HepG2 (cell line): Measurements from ENCODE around the gene MAPRE3. TPM values are rescaled to one million over a fixed set of nuclear protein-coding genes. Genes with fewer than 3 reads are reported as not detected.
A peak's percentile ranks its signal among the peaks of the same experiment; 100 is the strongest.

Experiments
- BRF2 ChIP-seq: sonication (generic); formaldehyde crosslinking; IDR thresholded peaks from 2 replicates; pipeline ENCODE4 v1.8.1; 2022; ENCODE audit warnings: mild to moderate bottlenecking, missing genetic modification reagents
- CBX2 ChIP-seq, 2 experiments: fragments of 200-600 bp in 1 of 2; sonication (generic); formaldehyde crosslinking in 1 of 2; IDR thresholded peaks; 2 replicates each; pipeline versions ENCODE4 v1.7.0 to v1.8.1; 2018 to 2022; ENCODE audit warnings: low read depth in 2 of 2, low read length in 1 of 2, mild to moderate bottlenecking in 1 of 2, missing genetic modification reagents in 1 of 2
- CC2D1A ChIP-seq: sonication (generic); formaldehyde crosslinking; IDR thresholded peaks from 2 replicates; pipeline ENCODE4 v1.8.1; 2023; ENCODE audit warnings: mild to moderate bottlenecking, missing genetic modification reagents
- KDM3A ChIP-seq: IDR thresholded peaks from 2 replicates; pipeline ENCODE4 v1.6.1; 2018; ENCODE audit warnings: low read depth, missing compliant biosample characterization
- KDM4B ChIP-seq: sonication (generic); formaldehyde crosslinking; IDR thresholded peaks from 2 replicates; pipeline ENCODE4 v1.4.0; 2020; ENCODE audit warnings: missing genetic modification reagents
- KDM6A ChIP-seq: IDR thresholded peaks from 2 replicates; pipeline ENCODE4 v1.6.1; 2016; ENCODE audit warnings: low read depth
- PAWR ChIP-seq: sonication (generic); formaldehyde crosslinking; IDR thresholded peaks from 2 replicates; pipeline ENCODE4 v1.4.0; 2020; ENCODE audit warnings: missing genetic modification reagents, mild to moderate bottlenecking, borderline replicate concordance
- STAT6 ChIP-seq: sonication (generic); formaldehyde crosslinking; IDR thresholded peaks from 2 replicates; pipeline ENCODE4 v1.4.0; 2020; ENCODE audit warnings: missing genetic modification reagents, mild to moderate bottlenecking, borderline replicate concordance
- ZMYM4 ChIP-seq: sonication (generic); formaldehyde crosslinking; IDR thresholded peaks from 2 replicates; pipeline ENCODE4 v1.8.1; 2023; ENCODE audit warnings: mild to moderate bottlenecking, missing genetic modification reagents
- ZNF10 ChIP-seq: sonication (generic); formaldehyde crosslinking; IDR thresholded peaks from 2 replicates; pipeline ENCODE4 v1.4.0; 2020; ENCODE audit warnings: mild to moderate bottlenecking, low read depth, missing genetic modification reagents, borderline replicate concordance
- ZNF33A ChIP-seq: sonication (generic); formaldehyde crosslinking; IDR thresholded peaks from 2 replicates; pipeline ENCODE4 v1.5.1; 2020; ENCODE audit warnings: missing genetic modification reagents, mild to moderate bottlenecking, moderate library complexity, borderline replicate concordance
- ZNF7 ChIP-seq: IDR thresholded peaks from 2 replicates; pipeline ENCODE4 v1.6.1; 2016; ENCODE audit warnings: missing biosample characterization, missing genetic modification reagents
- ZNF879 ChIP-seq: sonication (generic); formaldehyde crosslinking; IDR thresholded peaks from 2 replicates; pipeline ENCODE4 v1.8.1; 2023; ENCODE audit warnings: missing genetic modification reagents
- polyA plus RNA-seq, 8 experiments: library from polyadenylated mRNA; depleted of rRNA in 3 of 8; stranded (reverse) in 7 of 8; unstranded in 1 of 8; fragments of >200 nt; fragmentation: Illumina TruSeq in 4 of 8; extraction: Trizol in 4 of 8; gene quantifications; 2 replicates each; pipeline versions ENCODE4 v1.2.1 to v1.2.3, GENCODE V29; 2011 to 2016; ENCODE audit warnings: low read depth in 4 of 8, missing spikeins in 1 of 8, mixed read lengths in 1 of 8; ENCODE audit not compliant: insufficient read depth in 1 of 8
- total RNA-seq, 5 experiments: library from RNA; depleted of rRNA; stranded (reverse); fragments of >200 nt; fragmentation: Illumina TruSeq; extraction: Trizol; gene quantifications; 2 replicates each; pipeline ENCODE4 v1.2.3, GENCODE V29; 2016; ENCODE audit warnings: low read depth in 1 of 5
- TF ChIP-seq, protein P1 (sequence below): IDR thresholded peaks from 2 replicates; pipeline ENCODE4 v1.6.1; 2016; ENCODE audit warnings: low read depth
- TF ChIP-seq, protein P2 (sequence below): sonication (generic); formaldehyde crosslinking; conservative IDR thresholded peaks from 2 replicates; pipeline ENCODE4 v1.4.0; 2020; ENCODE audit warnings: missing genetic modification reagents
- TF ChIP-seq, protein P3 (sequence below): sonication (generic); formaldehyde crosslinking; IDR thresholded peaks from 2 replicates; pipeline ENCODE4 v1.5.0; 2020; ENCODE audit warnings: mild to moderate bottlenecking, missing genetic modification reagents
- TF ChIP-seq, protein P4 (sequence below): sonication (generic); formaldehyde crosslinking; IDR thresholded peaks from 2 replicates; pipeline ENCODE4 v1.5.0; 2020; ENCODE audit warnings: missing genetic modification reagents

The MAPRE3 gene
- total and polyA plus RNA-seq, 2 of the 13 experiments (the other 11 are each of a cell fraction or from before 2014, with no cell fraction given): 0.31 to 0.91 TPM

- TF ChIP-seq, protein P1, sequence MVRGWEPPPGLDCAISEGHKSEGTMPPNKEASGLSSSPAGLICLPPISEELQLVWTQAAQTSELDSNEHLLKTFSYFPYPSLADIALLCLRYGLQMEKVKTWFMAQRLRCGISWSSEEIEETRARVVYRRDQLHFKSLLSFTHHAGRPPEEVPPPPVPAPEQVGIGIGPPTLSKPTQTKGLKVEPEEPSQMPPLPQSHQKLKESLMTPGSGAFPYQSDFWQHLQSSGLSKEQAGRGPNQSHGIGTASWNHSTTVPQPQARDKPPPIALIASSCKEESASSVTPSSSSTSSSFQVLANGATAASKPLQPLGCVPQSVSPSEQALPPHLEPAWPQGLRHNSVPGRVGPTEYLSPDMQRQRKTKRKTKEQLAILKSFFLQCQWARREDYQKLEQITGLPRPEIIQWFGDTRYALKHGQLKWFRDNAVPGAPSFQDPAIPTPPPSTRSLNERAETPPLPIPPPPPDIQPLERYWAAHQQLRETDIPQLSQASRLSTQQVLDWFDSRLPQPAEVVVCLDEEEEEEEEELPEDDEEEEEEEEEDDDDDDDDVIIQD: no peak
- TF ChIP-seq STAT6 (no peak), ZNF879 (CRISPR knock-in tag) (peak; percentile 50; the same call in 1 of the 2 replicates), BRF2 (CRISPR knock-in tag) (no peak), KDM4B (CRISPR knock-in tag) (no peak), CBX2 (IDR thresholded peaks at IDR 0.05; ENCODE audit: low read depth, low read length) (no peak), CBX2 (CRISPR knock-in tag; IDR thresholded peaks at IDR 0.05; ENCODE audit: low read depth) (no peak), KDM3A (CRISPR knock-in tag) (peak; percentile 96), CC2D1A (peak; percentile 92), ZNF10 (CRISPR knock-in tag) (no peak), ZNF33A (CRISPR knock-in tag) (peak; percentile 66; the same call in 1 of the 2 replicates), PAWR (CRISPR knock-in tag) (no peak), ZMYM4 (CRISPR knock-in tag) (peak; percentile 71), KDM6A (CRISPR knock-in tag) (0 out of 2 replicates have a peak, but pooled peaks have one; percentile 34), ZNF7 (CRISPR knock-in tag) (0 out of 2 replicates have a peak, but pooled peaks have one; percentile 17)
- TF ChIP-seq, protein P2, sequence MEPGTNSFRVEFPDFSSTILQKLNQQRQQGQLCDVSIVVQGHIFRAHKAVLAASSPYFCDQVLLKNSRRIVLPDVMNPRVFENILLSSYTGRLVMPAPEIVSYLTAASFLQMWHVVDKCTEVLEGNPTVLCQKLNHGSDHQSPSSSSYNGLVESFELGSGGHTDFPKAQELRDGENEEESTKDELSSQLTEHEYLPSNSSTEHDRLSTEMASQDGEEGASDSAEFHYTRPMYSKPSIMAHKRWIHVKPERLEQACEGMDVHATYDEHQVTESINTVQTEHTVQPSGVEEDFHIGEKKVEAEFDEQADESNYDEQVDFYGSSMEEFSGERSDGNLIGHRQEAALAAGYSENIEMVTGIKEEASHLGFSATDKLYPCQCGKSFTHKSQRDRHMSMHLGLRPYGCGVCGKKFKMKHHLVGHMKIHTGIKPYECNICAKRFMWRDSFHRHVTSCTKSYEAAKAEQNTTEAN (CRISPR knock-in tag): no peak; the same call in 1 of the 2 replicates
- TF ChIP-seq, protein P3, sequence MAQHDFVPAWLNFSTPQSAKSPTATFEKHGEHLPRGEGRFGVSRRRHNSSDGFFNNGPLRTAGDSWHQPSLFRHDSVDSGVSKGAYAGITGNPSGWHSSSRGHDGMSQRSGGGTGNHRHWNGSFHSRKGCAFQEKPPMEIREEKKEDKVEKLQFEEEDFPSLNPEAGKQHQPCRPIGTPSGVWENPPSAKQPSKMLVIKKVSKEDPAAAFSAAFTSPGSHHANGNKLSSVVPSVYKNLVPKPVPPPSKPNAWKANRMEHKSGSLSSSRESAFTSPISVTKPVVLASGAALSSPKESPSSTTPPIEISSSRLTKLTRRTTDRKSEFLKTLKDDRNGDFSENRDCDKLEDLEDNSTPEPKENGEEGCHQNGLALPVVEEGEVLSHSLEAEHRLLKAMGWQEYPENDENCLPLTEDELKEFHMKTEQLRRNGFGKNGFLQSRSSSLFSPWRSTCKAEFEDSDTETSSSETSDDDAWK: no peak
- TF ChIP-seq, protein P4, sequence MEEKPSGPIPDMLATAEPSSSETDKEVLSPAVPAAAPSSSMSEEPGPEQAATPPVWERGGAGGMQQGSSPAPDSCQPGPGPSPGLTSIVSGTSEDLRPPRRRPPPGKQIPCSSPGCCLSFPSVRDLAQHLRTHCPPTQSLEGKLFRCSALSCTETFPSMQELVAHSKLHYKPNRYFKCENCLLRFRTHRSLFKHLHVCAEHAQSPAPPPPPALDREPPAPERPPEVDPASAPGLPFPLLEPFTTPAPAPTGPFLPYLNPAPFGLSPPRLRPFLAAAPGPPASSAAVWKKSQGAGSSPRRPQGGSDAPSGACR: peak; percentile 55; the same call in 1 of the 2 replicates
Measured at GRCh38 chr2:27050281-27050995, 80.0 kb downstream of the MAPRE3 start (continued).
